ENCODE data around the gene PDZRN3. TPM values are rescaled to one million over a fixed set of nuclear protein-coding genes. Genes with fewer than 3 reads are reported as not detected.
"Not testable (repeated sequence)": the region's sequence is repeated elsewhere in the genome, so short reads cannot be mapped to it uniquely, and the experiment has no call there.

PDZRN3 gene
- total RNA-seq, 3 donors from 2014 or later = 0.13 to 0.23 (median 0.22) TPM

DNA sequence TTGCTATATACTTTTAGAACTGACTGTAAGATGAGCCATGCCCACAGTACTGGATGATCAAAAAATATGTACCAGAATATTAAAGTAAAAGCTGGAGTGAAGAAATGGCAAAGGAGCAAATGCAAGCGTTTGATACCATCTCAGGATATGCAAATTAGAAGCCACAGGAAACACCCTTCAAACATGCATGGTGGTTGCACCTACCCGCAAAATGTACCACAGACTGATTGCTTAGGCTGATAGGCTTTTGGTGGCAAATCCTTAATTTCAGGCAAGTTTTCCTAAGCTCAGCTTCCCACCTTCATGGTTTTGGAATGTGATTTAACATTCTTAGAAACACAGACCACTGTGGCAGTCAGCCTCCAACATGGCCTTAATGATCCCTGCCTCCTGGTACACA, 149.0 kb downstream of the PDZRN3 start:
- H3K27me3 Mint-ChIP-seq (ENCODE audit: low read depth) = peaks cover 12% of the 10 kb centered on the region
- no peaks in the 10 kb centered on the region for H3K9me3 Mint-ChIP-seq
- ATAC-seq (no peak), DNase-seq (no peak)
- no peak overlapping the region for H3K4me3 Mint-ChIP-seq
- no peaks in the 10 kb centered on the region for H3K36me3 Mint-ChIP-seq (ENCODE audit: insufficient read depth)
- H3K4me1 Mint-ChIP-seq (ENCODE audit: low read depth) = no peaks in the 10 kb centered on the region

DNA sequence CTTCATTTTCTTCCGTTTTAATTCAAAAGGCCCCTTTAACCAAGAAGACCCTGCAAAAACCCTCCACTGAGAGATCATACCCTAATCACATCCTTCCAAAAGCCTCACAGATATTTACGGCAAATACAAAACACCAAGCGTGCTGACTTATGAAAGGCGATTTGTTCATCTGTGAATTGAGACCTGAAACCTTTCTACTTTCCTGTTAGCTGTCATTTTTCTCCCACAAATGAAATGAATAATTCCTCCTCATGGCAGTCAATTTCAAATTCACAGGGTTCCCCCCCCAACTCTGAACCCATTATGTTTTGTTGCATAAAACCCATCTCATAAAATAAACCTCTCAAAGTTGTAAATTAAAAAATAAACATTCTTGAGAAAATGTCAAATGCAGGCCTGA, 149.6 kb downstream of the PDZRN3 start:
- ATAC-seq (no peak), DNase-seq (no peak)
- Mint-ChIP-seq H3K27me3 (ENCODE audit: low read depth) (peaks cover 12% of the 10 kb centered on the region), H3K36me3 (ENCODE audit: insufficient read depth) (no peaks in the 10 kb centered on the region), H3K4me3 (no peak overlapping the region), H3K9me3 (no peaks in the 10 kb centered on the region), H3K4me1 (ENCODE audit: low read depth) (no peaks in the 10 kb centered on the region)

DNA sequence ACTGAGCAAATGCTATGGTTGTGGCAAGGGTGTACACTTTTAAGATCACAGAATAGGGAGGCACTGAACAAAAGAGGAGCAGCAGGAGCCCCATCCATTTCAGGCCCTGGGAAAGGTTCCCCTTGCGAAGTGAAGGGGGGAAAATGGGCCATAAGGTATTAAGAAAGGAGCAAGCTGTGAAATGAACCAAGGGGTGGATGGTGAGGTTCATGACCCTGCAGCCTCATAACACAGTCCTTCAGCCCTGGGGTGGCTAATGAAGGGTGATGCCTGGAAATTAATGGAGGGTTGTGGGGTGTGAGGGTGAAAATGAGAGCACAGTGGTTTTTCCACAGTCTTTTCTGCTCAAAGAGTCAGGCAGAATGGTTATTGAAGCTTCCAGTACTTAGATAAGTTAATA, 150.1 kb downstream of the PDZRN3 start:
- no peak for DNase-seq
- Mint-ChIP-seq H3K27me3 (ENCODE audit: low read depth) (peaks cover 12% of the 10 kb centered on the region), H3K36me3 (ENCODE audit: insufficient read depth) (no peaks in the 10 kb centered on the region), H3K9me3 (no peaks in the 10 kb centered on the region), H3K4me3 (no peak overlapping the region), H3K4me1 (ENCODE audit: low read depth) (no peaks in the 10 kb centered on the region)
- no peak for ATAC-seq

DNA sequence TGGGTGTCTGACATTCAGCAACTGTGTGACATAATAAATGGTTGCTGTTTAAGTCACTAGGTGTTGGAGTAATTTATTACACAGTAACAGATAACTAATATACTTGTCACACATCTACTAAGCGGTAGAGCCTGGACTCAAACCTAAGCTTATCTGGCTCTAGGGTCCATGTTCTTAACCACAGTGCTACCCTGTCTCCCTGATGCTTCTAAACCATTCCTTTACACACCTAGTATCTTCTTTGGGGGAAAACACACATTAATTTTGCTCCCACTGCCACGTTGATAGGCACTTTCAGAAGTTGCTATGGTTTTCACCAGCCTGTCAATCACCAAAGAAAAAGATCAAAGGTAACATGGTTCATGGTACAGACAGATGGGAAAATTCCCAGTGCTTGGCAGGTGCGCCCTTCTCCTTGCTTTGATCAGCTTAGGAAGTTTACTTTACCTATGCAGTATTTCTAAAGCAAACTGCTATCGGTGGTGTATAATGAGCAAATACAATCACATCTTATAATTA, 150.8 kb downstream of the PDZRN3 start:
- ATAC-seq = no peak
- no peak overlapping the region for H3K4me3 Mint-ChIP-seq
- no peak for DNase-seq
- H3K36me3 Mint-ChIP-seq (ENCODE audit: insufficient read depth) = no peaks in the 10 kb centered on the region
- peaks cover 11% of the 10 kb centered on the region for H3K27me3 Mint-ChIP-seq (ENCODE audit: low read depth)
- no peaks in the 10 kb centered on the region for H3K9me3 Mint-ChIP-seq
- H3K4me1 Mint-ChIP-seq (ENCODE audit: low read depth) = no peaks in the 10 kb centered on the region

GRCh38 chr3:73473181-73473897, 151.4 kb downstream of the PDZRN3 start:
- no peak for ATAC-seq
- H3K27me3 Mint-ChIP-seq (ENCODE audit: low read depth) = peaks cover 11% of the 10 kb centered on the region

DNA sequence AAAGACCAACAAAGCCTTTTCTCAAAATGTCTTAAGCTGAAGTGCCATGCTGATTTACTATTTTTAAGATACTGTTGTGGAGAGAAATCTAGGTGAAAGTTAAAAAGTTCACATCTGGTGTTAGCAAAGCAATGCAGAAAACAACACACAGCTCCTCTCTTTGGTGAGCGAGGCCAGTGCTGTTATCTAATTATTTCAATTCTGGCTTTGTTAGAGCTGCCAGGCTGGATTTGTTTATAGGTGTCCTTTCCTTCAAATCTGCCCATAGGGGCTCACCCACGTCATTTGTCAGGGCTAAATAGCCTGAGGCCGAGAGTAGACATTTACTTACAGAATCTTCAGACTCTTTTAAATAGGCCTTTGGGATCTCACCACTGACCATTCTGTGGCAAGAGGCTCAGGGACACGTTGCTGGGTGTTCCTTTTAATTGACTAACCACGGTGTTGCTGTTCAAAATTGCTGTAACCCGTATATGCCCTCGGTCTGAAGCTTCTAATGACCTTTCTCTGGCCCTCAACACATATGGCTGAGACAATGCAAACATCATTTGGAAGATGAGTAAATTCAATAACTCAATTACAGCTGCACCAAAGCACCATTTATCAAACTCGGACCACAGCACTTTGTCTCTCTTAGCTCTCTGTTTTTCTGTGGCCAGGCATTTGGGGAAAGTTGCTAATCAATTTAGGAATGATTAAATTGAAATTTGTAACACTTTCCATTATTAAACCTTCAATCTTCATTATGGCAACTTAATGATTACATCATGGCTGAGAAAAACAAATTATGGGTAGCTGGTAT, 152.6 kb downstream of the PDZRN3 start:
- Mint-ChIP-seq H3K4me3 (no peak overlapping the region), H3K36me3 (ENCODE audit: insufficient read depth) (no peaks in the 10 kb centered on the region), H3K4me1 (ENCODE audit: low read depth) (no peaks in the 10 kb centered on the region), H3K9me3 (no peaks in the 10 kb centered on the region), H3K27me3 (ENCODE audit: low read depth) (peaks cover 11% of the 10 kb centered on the region)
- ATAC-seq = no peak
- DNase-seq = no peak

More at GRCh38 chr3:73473181-73473897, 151.4 kb downstream of the PDZRN3 start:
- Mint-ChIP-seq H3K9me3 (no peaks in the 10 kb centered on the region), H3K4me3 (no peak overlapping the region), H3K4me1 (ENCODE audit: low read depth) (no peaks in the 10 kb centered on the region), H3K36me3 (ENCODE audit: insufficient read depth) (no peaks in the 10 kb centered on the region)
- DNase-seq = no peak

GRCh38 chr3:73470860-73471259, 153.9 kb downstream of the PDZRN3 start:
- no peak overlapping the region for H3K4me3 Mint-ChIP-seq
- ATAC-seq = no peak

DNA sequence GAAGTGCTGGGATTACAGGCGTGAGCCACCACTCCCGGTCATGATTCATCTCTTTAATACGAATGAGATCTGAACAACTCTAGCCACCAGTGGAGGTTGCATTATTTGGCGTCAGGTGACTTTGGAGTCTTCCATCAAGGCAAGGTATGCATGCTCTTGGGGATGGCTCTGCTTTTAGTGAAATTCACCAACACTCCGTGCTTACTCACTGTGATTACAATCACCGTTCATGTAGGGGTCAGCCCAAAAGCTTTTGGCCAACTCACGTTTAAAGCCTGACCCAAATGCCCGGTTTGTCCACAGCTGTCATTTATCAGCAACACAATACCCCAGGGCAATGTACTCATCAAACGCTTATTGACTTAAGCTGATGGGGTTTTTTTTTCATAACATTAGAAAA, 155.4 kb downstream of the PDZRN3 start:
- no peaks in the 10 kb centered on the region for H3K4me1 Mint-ChIP-seq (ENCODE audit: low read depth)
- DNase-seq = no peak
- peaks cover 10% of the 10 kb centered on the region for H3K27me3 Mint-ChIP-seq (ENCODE audit: low read depth)
- no peaks in the 10 kb centered on the region for H3K36me3 Mint-ChIP-seq (ENCODE audit: insufficient read depth)
- no peak for ATAC-seq
- no peak overlapping the region for H3K4me3 Mint-ChIP-seq
- H3K9me3 Mint-ChIP-seq = no peaks in the 10 kb centered on the region

More at GRCh38 chr3:73470860-73471259, 153.9 kb downstream of the PDZRN3 start:
- Mint-ChIP-seq H3K27me3 (ENCODE audit: low read depth) (peaks cover 11% of the 10 kb centered on the region), H3K36me3 (ENCODE audit: insufficient read depth) (no peaks in the 10 kb centered on the region), H3K9me3 (no peaks in the 10 kb centered on the region), H3K4me1 (ENCODE audit: low read depth) (no peaks in the 10 kb centered on the region)
- no peak for DNase-seq

DNA sequence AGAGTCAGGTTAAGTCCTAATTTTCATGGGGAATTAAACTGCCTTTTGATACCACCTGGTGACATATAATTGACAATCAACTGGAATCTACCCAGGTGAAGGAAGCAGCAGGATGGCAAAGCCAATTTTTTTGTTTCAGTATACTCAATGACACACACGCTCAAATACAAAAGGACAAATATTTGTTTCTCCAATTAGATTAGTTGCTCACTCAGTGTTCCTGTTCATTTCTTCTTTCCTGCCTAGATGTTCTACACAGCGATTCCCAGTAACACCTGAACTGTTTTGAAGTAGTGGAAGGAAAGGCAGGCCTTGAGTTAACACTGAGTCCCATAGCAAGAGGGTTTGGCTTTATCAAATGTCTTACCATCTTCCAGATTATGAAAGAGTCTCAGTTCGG, 157.5 kb downstream of the PDZRN3 start:
- no peaks in the 10 kb centered on the region for H3K9me3 Mint-ChIP-seq
- no peak for ATAC-seq
- no peaks in the 10 kb centered on the region for H3K4me1 Mint-ChIP-seq (ENCODE audit: low read depth)
- peaks cover 6% of the 10 kb centered on the region for H3K27me3 Mint-ChIP-seq (ENCODE audit: low read depth)
- no peak for DNase-seq
- H3K36me3 Mint-ChIP-seq (ENCODE audit: insufficient read depth) = no peaks in the 10 kb centered on the region
- no peak overlapping the region for H3K4me3 Mint-ChIP-seq

DNA sequence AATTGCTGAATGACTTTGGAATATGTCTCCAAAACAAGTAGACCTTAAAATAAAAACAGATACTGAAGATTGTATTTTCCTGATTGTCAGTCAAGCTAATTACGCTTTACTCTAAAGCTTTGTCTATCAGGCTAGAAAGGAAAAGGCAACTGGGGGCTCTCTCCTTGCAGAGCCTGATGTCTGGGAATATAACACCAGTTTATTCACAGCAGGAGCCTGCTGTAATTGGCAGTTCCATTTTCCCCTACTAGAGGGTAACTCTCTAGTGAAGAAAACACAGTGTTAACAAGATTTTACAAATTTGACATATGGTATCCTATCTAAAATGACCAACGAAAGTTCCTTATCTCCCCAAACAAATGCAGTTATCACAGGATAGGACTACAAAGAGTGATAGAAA, 158.8 kb downstream of the PDZRN3 start:
- Mint-ChIP-seq H3K4me3 (no peak overlapping the region), H3K4me1 (ENCODE audit: low read depth) (no peaks in the 10 kb centered on the region), H3K9me3 (no peaks in the 10 kb centered on the region), H3K36me3 (ENCODE audit: insufficient read depth) (no peaks in the 10 kb centered on the region), H3K27me3 (ENCODE audit: low read depth) (peaks cover 7% of the 10 kb centered on the region)
- ATAC-seq (no peak), DNase-seq (no peak)

- peaks cover 11% of the 10 kb centered on the region for H3K27me3 Mint-ChIP-seq (ENCODE audit: low read depth)
- DNase-seq; H3K4me3 Mint-ChIP-seq; ATAC-seq; H3K4me1 Mint-ChIP-seq (ENCODE audit: low read depth); H3K9me3 Mint-ChIP-seq; H3K36me3 Mint-ChIP-seq (ENCODE audit: insufficient read depth): not testable (repeated sequence)
These were observed 160.6 kb downstream of the PDZRN3 start for GRCh38 chr3:73464126-73464525.

GRCh38 chr3:73461547-73461946, 163.2 kb downstream of the PDZRN3 start:
- DNase-seq = no peak
- H3K9me3 Mint-ChIP-seq = no peaks in the 10 kb centered on the region
- H3K4me3 Mint-ChIP-seq = no peak overlapping the region
- H3K36me3 Mint-ChIP-seq (ENCODE audit: insufficient read depth) = no peaks in the 10 kb centered on the region
- H3K27me3 Mint-ChIP-seq (ENCODE audit: low read depth) = peaks cover 11% of the 10 kb centered on the region
- no peak for ATAC-seq
- no peaks in the 10 kb centered on the region for H3K4me1 Mint-ChIP-seq (ENCODE audit: low read depth)

DNA sequence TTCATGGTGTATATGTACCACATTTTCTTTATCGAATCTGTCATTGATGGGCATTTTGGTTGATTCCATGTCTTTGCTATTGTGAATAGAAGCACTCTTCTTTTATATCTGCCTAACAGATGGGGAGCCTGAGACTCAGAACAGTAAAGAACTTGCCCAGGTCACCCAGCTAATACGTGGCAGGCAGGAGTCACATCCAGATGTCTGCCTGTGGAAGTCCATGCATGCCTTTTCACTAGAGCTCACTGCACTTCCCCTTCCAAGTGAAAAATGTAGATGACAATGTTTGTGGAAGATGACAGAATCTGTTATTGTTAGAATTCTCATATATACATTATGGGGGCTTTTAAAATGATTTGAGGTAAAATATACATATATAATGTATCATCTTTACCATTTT, 165.0 kb downstream of the PDZRN3 start:
- no peak overlapping the region for H3K4me3 Mint-ChIP-seq
- ATAC-seq (no peak), DNase-seq (no peak)
- H3K27me3 Mint-ChIP-seq (ENCODE audit: low read depth) = peaks cover 8% of the 10 kb centered on the region
- H3K4me1 Mint-ChIP-seq (ENCODE audit: low read depth) = no peaks in the 10 kb centered on the region
- H3K36me3 Mint-ChIP-seq (ENCODE audit: insufficient read depth) = no peaks in the 10 kb centered on the region
- H3K9me3 Mint-ChIP-seq = no peaks in the 10 kb centered on the region

GRCh38 chr3:73453666-73454065, 171.1 kb downstream of the PDZRN3 start:
- no peaks in the 10 kb centered on the region for H3K36me3 Mint-ChIP-seq (ENCODE audit: insufficient read depth)
- H3K27me3 Mint-ChIP-seq (ENCODE audit: low read depth) = no peaks in the 10 kb centered on the region

DNA sequence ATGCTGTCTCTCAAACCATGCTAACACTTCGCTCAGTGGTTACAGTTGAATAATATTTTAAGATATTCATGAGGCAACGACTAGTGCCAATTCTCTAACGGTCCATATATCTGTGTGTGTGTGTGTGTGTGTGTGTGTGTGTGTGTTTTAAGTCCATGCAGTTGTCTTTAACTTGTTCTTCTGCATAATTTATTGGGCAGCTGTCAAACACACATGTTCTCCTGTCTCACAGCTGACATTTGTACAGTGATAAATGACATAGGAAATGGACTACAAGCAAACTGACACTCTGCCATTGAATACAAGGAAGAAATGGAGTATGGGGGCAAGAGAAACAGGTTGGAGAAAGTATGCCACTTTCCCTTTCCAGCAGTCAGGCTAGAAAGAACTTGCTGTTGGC, 172.0 kb downstream of the PDZRN3 start:
- no peaks in the 10 kb centered on the region for H3K4me1 Mint-ChIP-seq (ENCODE audit: low read depth)
- DNase-seq = no peak

More at GRCh38 chr3:73453666-73454065, 171.1 kb downstream of the PDZRN3 start:
- no peaks in the 10 kb centered on the region for H3K4me1 Mint-ChIP-seq (ENCODE audit: low read depth)
- H3K9me3 Mint-ChIP-seq = no peaks in the 10 kb centered on the region
- no peak for DNase-seq
- ATAC-seq = no peak
- no peak overlapping the region for H3K4me3 Mint-ChIP-seq

More for the DNA sequence above, 172.0 kb downstream of the PDZRN3 start:
- Mint-ChIP-seq H3K36me3 (ENCODE audit: insufficient read depth) (no peaks in the 10 kb centered on the region), H3K27me3 (ENCODE audit: low read depth) (no peaks in the 10 kb centered on the region), H3K4me3 (no peak overlapping the region), H3K9me3 (no peaks in the 10 kb centered on the region)
- no peak for ATAC-seq
